Stimulated activated CD4-positive, alpha-beta T cell treated with anti-CD3 and anti-CD28 coated beads, Interleukin-1b, Interleukin-23, amount 100 ng/mL, for 24 hours (primary cell): Measurements from ENCODE around the gene ATXN7L2.

Experiments used
- DNase-seq, 4 experiments: peaks; one replicate each; pipeline ENCODE4 v3.0.0-alpha.2; 2020; ENCODE audit warnings: low read depth in 4 of 4, low spot score in 1 of 4

Gene ATXN7L2

GRCh38 chr1:109474697-109475096 lies 9.0 kb upstream of the ATXN7L2 start:
- no peak for DNase-seq

GRCh38 chr1:109475261-109475660 lies 8.4 kb upstream of the ATXN7L2 start:
- no peak for DNase-seq

- DNase-seq: no peak
Observed at GRCh38 chr1:109476825-109477224, 6.9 kb upstream of the ATXN7L2 start.

GRCh38 chr1:109477821-109478220 lies 5.9 kb upstream of the ATXN7L2 start:
- DNase-seq: no peak

GRCh38 chr1:109478806-109479205 lies 4.9 kb upstream of the ATXN7L2 start:
- no peak for DNase-seq

GRCh38 chr1:109479311-109479710 lies 4.4 kb upstream of the ATXN7L2 start:
- no peak for DNase-seq

GRCh38 chr1:109479901-109480300 lies 3.8 kb upstream of the ATXN7L2 start:
- DNase-seq: no peak

- no peak for DNase-seq
Observed at GRCh38 chr1:109481646-109482045, 2.1 kb upstream of the ATXN7L2 start.

GRCh38 chr1:109482242-109482641 lies 1.5 kb upstream of the ATXN7L2 start:
- no peak for DNase-seq

GRCh38 chr1:109482791-109483671 lies 674 bp upstream of the ATXN7L2 start:
- no peak for DNase-seq

- no peak for DNase-seq
Observed at GRCh38 chr1:109484519-109484975, 842 bp downstream of the ATXN7L2 start.

- DNase-seq: no peak
Observed at GRCh38 chr1:109485001-109485400, 1.3 kb downstream of the ATXN7L2 start.

- DNase-seq: no peak
Observed at GRCh38 chr1:109487261-109487660, 3.6 kb downstream of the ATXN7L2 start.

- DNase-seq: no peak
Observed at GRCh38 chr1:109488201-109488600, 4.5 kb downstream of the ATXN7L2 start.

- no peak for DNase-seq
Observed at GRCh38 chr1:109488696-109489095, 5.0 kb downstream of the ATXN7L2 start.

- DNase-seq: peak in 2 of 4 experiments; percentile 43 to 59
Observed at GRCh38 chr1:109490029-109490933, 6.6 kb downstream of the ATXN7L2 start.

GRCh38 chr1:109490934-109491302 lies 7.2 kb downstream of the ATXN7L2 start:
- no peak for DNase-seq

GRCh38 chr1:109491372-109491771 lies 7.7 kb downstream of the ATXN7L2 start:
- no peak for DNase-seq

GRCh38 chr1:109492779-109493178 lies 9.1 kb downstream of the ATXN7L2 start:
- DNase-seq: no peak

- no peak for DNase-seq
Observed at GRCh38 chr1:109493227-109493626, 9.5 kb downstream of the ATXN7L2 start.

GRCh38 chr1:109493805-109494539 lies 10.3 kb downstream of the ATXN7L2 start, which contains the start of gene CYB561D1:
Gene CYB561D1 (plus strand): TSS chr1:109494094. CDS start chr1:109494140, 46 bp downstream.
- peak; percentile 78 to 85 (median 83) for DNase-seq
